ENCODE results near the gene FARS2.

FARS2 gene

DNA sequence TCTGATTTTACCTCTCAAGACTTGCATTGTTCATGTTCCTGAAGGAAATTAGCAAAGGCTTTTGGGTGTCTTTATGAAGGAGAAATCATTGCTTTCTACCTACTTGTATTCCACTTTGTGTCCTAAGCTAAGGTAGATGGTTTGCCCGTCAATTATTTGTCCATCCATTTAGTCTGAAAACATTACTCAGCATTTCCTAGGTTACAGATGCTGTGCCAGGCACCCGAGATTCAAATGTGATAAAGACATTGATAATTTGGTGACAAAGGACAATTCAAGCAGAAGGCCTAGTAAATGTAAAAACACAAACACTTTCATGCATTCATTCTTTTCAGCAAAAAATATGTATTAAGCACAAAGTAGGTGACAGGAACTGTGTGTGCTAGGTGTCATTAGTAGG lies 251.1 kb downstream of the FARS2 start:
- no peak for DNase-seq

DNA sequence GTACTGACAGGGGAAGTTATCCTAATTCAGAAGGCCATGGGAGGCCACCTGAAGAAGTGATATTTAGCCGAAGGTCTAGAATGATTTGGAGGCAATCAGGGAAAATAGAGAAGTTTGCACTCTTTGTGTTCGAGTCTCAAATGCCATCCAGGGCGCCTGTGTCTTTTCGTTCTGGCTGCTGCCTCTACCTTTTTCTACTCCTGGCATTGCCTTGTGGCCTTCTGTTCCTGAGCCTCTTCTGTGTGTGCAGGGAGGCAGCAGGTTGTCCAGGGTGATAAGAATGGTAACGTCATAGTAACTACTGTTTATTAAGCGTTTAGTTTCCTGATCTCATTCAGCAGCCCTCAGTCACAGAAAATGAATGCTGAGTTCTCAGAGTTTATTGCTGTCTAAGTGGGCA lies 252.1 kb downstream of the FARS2 start:
- no peak for DNase-seq

DNA sequence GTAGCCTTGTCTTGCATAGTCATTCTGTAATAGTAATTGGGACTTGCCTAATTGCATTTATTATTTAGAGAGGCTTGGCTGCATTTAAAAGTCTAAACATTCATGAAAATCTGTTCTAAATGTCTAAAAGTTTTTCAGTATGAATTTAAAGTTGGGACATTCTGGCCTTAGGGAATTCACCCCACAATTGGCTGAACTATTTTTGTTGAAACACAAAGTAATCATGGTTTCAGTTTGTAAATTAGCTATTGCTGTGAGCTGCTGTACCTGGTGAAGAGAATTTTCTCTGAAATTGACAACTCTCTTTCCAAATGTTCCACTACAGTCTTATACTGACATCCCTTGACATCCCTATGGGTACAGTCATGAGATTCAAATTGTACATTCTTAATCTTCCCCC lies 253.0 kb downstream of the FARS2 start:
- no peak for DNase-seq

DNA sequence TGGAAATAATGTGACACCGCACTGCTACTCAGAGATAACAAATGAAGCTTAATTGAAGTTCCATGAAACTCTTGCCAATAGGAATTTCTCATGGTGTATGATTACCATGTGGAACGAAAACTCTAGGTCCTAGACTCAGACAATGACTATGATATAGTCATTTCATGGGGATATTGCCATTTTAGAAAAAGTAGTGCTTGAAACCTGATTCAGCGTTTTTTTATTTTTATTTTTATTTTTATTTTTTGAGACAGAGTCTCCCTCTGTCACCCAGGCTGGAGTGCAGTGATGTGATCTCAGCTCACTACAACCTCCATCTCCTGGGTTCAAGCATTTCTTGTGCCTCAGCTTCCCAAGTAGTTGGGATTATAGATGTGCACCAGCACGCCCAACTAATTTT lies 253.9 kb downstream of the FARS2 start:
- DNase-seq: no peak

DNA sequence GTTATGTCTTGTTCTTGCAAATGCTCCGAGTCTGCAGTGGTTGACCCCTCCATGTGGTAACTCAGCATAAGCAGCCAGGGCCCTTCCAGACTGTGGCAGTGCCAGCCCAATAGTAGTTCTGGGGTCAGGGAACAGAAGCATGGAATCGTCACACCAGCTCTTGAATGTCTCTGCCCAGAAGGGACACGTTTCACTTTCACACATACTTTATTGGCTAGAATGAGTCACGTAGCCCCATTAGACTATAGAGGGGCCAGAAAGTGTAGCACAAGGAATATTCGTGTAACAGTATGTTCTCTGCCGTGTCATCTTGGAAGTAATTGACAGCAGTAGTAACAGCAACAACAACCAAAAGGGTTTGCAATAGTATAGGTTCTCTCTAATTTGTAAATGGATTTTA lies 254.7 kb downstream of the FARS2 start:
- DNase-seq: no peak

DNA sequence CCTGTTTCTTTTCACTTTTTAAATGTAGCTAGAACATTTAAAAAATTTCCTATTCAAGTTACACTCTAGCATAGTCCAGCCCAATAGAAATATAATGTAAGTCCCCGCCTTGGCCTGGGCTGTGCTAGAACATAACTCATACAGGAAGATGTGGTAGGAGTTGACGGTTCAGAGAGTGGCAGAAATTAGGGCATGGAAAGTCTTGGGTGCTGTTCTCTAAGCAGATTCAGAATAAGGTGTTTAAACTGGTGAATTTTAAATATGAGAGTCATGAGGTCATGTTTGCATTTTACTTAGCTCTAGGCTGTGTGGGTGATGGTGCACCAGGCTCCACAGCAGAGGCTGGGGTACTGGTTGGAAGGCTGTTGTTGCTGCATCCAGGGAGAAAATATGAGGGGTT lies 256.5 kb downstream of the FARS2 start:
- DNase-seq: no peak

DNA sequence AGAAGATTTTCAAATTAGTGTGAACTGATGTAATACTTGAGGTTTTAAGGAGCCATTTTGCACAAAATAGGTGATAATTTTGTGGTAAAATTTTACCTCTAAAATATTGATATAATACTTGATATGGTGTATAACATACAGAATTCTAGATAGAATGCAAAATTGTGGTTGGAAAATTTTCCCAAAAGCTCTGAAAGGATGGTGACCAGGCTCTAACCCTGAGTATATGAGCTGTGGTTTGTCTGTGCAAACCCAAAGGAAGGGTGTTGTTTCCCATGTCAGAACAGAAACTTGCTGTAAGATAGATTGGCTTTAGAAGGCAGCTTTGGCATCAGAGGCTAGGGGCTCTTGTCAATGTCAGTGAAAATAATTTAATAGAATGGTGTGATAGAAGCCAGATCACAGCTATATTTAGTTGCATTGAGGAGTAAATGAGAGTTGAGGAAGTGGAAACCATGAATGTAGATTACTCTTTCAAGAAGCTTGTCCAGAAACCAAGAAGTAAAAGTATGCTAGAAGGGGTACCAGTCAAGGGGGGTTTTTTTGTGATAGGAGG lies 257.7 kb downstream of the FARS2 start:
- no peak for DNase-seq

DNA sequence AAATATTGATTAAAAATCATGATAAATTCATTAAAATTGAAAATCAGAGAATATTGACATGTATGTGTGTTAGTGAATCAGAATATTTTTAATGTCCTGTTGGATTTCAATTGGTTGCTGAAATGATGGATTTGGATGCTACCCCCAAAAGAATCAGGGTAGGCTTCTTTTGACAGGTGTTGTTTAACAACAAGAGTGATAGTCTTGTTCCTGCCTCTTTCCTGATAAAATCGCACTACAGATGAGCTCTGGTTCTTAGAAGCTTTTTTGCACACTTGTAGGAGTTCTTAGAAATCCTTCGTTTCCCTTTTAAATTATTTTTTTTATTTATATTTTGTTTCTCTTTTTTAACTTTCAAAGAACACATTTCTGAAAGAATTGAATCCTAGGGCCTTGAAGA lies 259.5 kb downstream of the FARS2 start:
- DNase-seq: no peak

DNA sequence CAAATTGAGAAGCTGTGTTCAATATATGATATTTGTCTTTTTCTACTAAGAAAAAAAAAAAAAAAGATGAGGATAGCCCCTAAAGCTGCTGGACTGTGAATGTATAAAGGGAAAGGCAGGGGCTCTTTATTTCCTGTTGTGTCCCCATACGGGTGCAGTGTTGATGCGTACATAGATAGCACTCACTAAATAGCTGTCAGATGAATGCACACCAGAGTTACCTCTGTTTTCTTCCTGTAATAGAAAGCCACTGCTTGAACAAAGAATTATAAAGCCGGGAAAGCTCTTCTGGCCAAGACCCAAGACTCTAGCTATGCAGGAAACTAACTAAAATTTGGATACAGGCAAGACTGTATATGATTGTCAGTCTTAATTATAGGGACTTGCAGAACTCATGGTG lies 260.0 kb downstream of the FARS2 start:
- DNase-seq: no peak

DNA sequence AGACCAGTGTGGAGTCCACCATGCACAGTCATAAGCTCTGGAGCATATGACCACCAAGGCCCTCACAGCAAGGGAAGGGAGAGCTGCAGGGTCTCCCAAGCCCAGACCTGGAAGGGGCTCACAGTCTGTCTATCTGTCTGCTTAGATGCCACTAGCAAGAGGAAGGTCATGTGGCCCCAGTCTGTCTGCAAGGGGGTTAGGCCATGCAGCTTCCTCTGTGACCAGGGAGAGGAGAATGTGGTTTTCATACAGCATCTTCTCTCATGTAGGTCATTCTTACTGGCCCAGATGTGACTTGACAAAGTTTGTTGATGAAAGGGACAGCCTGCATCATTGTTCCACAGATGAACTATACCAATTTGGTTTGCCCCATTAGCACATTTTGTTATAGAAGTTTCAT lies 260.8 kb downstream of the FARS2 start:
- DNase-seq: no peak

DNA sequence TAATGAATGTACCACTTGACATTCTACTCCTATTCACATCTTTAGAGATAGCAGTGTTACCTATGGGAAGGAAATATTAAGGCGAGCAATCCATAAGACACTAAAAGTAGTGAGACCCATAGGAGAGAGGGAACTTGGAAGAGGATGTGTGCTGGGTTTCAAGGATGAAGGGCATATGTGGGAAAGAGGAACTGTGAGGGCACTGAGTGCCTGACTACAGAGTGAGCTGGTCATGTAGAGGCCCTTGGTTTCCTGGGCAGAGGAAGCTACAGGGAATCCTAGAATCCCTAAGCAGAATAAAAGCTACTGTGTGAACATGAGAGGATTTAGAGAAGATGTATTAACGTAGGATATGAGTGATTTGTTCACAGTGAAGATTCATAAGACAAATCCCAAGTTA lies 262.8 kb downstream of the FARS2 start:
- DNase-seq: no peak

DNA sequence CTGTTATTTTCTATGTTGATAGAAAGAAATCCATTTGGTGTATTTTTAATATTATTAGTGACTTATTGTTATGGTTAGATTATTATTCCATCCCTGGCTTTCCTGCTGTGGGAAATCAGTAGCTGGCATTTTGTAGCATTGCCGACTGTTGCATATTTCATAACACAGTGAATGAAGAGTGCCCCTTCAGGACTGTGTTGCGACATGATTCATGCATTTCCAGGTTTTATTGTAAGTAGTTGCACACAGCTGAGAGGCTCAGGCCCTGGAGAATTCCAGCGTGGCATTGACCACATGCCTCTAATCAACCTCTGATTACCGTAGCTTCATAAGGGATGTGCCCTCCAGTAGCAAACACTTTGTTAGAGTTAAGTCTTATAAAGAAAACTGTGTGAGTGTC lies 263.9 kb downstream of the FARS2 start:
- DNase-seq: no peak

DNA sequence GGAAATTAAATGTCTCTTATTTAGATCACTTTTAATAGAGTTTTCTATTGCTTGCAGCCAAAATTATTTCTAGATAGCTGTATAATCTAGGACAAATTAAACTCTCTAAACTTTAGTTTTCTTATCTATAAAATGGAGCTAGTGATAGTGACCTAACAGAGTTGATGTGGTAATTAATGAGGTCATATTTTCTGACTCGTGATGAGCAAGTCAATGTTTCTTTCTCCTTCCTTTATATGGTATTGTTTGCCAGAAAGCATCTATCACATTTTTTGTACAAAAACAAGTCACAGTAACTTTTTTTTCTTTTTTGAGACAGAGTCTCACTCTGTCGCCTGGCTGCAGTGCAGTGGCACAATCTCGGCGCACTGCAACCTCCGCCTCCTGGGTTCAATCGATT lies 267.7 kb downstream of the FARS2 start:
- DNase-seq: no peak

DNA sequence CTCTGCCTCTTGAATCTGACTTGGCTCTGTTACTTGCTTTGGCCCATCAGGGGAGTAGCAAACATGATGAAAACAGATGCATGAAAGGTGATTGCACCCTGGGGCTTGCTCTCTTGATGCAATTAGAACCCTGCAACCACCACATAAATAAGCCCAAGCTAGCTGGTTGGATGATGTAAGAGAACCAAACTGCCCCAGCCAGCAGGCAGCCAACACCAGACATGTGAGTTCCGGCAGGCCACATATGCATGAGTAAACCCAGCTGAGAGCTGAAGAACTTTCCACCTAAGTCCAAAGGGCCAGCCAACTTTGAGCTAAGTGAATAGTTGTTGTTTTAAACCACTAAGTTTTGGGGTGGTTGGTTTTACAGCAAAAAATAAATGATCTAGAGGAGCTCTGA lies 268.4 kb downstream of the FARS2 start:
- no peak for DNase-seq

DNA sequence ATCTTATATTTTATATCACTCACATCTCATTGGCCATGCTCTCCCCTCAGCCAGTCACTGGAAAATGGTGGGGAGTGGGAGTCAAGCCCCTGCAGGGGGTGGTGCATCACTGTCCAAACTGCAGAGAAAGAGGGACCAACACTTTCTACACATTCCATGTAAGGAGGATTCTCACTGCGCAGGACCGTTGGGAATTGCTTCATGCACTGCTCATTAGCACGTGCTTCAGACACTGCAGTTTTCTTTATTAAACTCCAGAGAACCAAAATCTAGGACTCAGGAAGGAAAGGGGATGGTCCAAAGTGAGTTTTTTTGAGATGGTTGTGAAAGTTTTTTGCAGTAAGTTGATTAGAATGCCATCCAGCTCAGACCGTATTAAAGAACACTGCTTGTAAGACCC lies 269.8 kb downstream of the FARS2 start:
- DNase-seq: no peak

DNA sequence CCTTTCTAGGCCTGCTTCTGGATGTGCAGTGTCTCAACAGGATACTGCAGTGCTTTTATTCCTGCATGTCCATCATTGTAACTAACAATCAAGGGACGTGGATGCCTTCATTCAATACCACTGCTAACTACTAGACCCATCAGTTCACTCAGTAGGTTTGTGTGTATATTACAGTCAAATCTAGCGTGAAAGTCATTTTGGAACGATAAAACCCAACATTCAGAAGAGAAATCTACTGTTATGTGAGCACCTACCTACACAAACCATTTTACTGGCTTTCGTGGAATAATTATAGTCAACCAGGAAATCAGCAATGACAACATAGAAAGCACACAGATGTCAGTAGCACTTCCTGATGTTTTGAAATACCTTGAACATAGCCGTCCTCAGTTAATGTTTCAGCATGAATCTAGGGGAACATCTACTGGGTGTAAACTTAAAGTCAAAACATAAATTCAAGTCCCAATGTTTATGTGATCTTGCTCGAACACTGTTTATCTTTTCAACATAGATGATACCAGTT lies 270.6 kb downstream of the FARS2 start:
- DNase-seq: no peak

DNA sequence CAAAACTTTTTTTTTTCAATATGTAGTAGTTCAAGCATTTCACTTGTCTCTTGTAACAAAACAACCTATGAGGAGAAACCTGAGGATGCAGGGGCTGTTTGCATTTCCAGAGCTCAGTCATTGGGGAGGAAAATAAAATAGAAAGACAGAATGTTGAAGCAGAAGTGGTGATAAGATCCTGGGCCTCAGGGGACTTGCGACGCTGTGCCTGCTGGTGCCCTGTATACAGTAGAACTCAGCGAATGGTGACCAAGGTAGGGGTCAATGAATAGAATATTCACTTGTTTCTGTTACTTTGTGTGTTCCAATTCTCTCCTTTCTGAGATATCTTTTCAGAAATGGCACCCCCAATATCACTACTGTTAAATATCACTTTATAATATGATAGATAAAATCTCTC lies 271.6 kb downstream of the FARS2 start:
- DNase-seq: no peak

DNA sequence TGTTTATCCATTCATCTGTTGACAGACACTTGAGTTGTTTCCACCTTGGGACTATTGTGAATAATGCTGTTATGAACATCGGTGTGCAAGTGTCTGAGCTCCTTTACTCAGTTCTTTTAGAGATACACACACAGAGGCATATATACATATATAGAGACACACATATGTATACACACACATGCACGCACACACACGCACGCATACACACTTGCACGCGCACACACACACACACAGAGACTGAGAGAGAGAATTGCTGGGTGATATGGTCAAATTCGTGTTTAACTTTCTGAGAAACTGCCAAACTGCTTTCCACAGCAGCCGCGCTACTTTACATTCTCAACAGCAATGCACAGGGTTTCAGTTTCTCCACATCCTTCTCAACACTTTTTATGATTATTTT lies 273.3 kb downstream of the FARS2 start:
- no peak for DNase-seq

DNA sequence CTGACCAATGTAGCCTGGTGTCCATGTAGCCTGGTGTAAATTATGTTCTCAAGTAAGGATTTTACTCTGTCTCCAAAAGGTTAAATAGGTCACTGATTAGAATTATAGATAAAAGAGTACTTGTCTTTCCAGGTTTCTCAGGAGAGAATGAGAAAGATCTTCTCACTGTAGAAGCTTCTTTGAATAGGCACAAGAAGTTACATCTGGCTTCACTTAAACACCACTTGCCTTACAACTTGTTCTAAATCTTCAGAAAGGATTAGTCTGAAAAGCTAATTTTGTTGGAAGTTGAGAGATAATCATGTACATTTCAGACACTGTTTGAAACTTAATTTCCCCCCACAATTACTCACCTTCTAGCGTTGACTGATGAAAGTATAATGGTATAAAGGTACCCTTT lies 275.3 kb downstream of the FARS2 start:
- no peak for DNase-seq

DNA sequence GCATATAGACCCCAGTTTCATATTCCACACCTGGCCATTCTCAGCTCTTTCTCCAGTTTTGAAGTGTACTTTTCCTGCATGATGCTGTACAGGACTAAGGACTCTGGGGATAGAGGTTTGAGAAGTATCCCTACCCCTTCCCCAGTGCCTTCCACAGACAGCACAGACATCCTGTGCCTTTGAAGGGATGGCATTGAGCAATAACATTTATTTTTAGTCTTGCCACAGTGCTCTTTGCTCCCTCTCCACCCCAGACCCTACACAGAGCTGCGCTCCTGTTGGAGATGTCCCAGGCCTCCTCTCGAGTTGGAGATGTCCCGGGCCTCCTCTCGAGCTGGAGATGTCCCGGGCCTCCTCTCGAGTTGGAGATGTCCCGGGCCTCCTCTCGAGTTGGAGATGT lies 275.8 kb downstream of the FARS2 start:
- no peak for DNase-seq

DNA sequence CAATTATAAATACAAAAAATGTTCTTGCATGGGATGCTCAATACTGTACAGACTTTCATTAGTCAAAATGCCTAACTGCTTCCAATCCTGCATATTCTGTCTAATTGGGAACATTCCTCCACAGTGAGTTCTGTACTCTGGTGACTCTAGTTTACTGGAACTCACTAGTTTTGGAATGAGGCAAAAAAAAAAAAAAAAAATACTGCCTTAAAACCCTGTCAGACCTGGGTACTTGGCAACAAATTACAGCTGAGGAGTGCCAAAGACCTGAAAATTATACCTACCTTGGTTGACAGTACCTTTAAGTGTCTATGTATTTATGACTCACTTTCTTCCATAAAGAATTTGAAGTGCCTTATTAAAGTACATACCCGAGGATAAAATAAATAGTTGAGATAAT lies 276.7 kb downstream of the FARS2 start:
- no peak for DNase-seq

DNA sequence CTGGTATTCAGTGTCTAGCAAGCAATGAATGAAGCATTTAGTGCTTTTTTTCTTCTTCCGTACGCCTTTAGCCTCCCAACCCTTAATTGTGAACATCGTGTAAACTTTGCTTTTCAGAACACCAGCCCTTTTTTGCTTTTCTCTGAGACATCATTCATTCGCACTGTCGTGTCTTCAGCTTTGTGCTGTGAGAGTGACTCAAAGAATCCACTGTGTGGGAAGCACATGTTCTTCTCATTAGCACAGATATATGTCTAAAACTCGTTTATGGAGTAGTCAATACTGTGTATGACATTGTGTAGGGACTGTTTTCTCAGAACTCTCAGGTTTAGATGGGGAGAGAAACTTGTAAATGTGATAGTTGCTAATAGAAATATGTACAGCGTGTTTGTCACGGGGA lies 279.1 kb downstream of the FARS2 start:
- DNase-seq: no peak

DNA sequence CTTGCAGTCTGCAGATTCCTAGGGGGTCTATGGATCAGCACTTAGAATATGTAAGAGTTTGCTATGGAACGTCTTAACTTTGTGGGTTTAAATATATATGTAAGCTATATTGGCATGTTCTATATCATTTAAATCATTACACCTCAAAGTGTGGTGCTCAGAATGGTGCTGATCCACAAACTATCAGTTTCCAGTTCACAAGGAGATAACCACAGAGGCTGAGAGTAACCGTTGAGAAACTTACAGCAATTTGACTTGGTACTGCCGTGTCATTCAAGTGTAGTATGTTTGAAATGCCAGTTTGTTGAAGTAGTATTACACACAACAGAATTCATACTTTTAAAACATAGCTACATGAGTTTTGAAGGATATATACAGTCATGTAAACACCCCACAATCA lies 279.7 kb downstream of the FARS2 start:
- DNase-seq: no peak

DNA sequence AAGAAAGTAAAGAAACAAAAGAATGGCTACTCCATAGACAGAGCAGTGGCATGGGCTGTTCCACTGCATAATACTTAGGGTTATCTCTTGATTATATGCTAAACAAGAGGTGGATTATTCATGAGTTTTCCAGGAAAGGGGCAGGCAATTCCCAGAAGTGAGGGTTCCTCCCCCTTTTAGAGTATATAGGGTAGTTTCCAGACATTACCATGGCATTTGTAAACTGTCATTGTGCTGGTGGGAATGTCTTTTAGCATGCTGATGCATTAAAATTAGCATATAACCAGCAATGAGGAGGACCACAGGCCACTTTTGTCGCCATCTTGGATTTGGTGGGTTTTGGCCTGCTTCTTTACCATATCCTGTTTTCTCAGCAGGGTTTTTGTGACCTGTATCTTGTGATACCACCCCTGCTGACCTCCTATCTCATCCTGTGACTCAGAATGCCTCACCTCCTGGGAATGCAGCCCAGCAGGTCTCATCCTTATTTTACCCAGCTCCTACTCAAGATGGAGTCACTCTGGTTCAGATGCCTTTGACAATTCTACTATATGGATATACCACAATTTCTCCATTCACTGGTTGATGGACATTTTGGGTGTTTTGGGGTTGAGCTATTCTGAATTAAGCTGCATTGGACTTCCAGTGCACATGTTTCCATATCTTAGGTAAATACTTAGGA lies 280.6 kb downstream of the FARS2 start:
- DNase-seq: no peak

DNA sequence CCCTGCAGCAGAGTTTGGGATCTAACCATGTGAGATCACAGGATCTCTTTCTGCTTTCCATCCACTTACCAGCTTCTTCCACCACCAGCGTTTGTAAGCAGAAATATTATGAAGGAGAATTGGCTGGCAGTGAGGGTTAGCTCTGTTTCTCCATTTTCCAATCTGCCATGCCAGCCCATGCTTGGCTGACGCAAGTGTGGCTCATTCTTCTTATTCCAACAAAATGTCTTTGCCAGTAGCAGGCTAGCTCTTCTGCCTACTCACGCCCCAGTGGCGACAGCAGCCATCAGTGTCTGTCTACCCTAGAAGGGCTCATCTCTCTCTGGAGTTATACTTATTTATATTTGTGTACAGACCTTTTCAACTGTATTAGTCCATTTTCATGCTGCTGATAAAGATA lies 286.2 kb downstream of the FARS2 start:
- DNase-seq: no peak
